SJSA1 (cell line): Measurements from ENCODE around the gene ITGBL1. TPM values are rescaled to one million over a fixed set of nuclear protein-coding genes. Genes with fewer than 3 reads are reported as not detected.

Source experiments
- DNase-seq, 2 experiments: peaks; one replicate each; pipeline ENCODE4 v3.0.0-alpha.2; 2015 to 2020; ENCODE audit warnings: low spot score in 2 of 2, low read depth in 1 of 2
- H3K27ac ChIP-seq: fragments of 250-450 bp; sonication (Bioruptor Pico); 2 replicates; pipeline ENCODE4 v1.5.1; 2020; ENCODE audit warnings: mild to moderate bottlenecking, moderate library complexity
- H3K27me3 ChIP-seq: fragments of 250-450 bp; sonication (Bioruptor Pico); replicated peaks from 2 replicates; pipeline ENCODE4 v1.5.1; 2020; ENCODE audit warnings: mild to moderate bottlenecking, moderate library complexity
- H3K36me3 ChIP-seq: fragments of 250-450 bp; sonication (Bioruptor Pico); 2 replicates; pipeline ENCODE4 v1.5.1; 2020; ENCODE audit warnings: mild to moderate bottlenecking
- H3K4me1 ChIP-seq: fragments of 250-450 bp; sonication (Bioruptor Pico); replicated peaks from 2 replicates; pipeline ENCODE4 v1.6.1; 2021; ENCODE audit warnings: mild to moderate bottlenecking
- H3K4me3 ChIP-seq: fragments of 250-450 bp; sonication (Bioruptor Pico); 2 replicates; pipeline ENCODE4 v1.5.1; 2020; ENCODE audit warnings: mild to moderate bottlenecking
- H3K9me3 ChIP-seq: fragments of 250-450 bp; sonication (Bioruptor Pico); replicated peaks from 2 replicates; pipeline ENCODE4 v1.5.1; 2020; ENCODE audit warnings: mild to moderate bottlenecking
- total RNA-seq: library from RNA; depleted of rRNA; stranded (reverse); fragments of >200 nt; shearing (Covaris generic); gene quantifications from 2 replicates; pipeline ENCODE4 v1.2.3, GENCODE V29; 2014

Gene ITGBL1
- total RNA-seq, 1 experiment from 2014 or later, result 63.3 TPM

GRCh38 chr13:101425623-101426022 lies 26.9 kb upstream of the ITGBL1 start:
- Histone ChIP-seq H3K36me3 (no peaks in the 10 kb centered on the region), H3K4me1 (no peaks in the 10 kb centered on the region), H3K4me3 (no peak overlapping the region), H3K27me3 (no peaks in the 10 kb centered on the region), H3K9me3 (no peaks in the 10 kb centered on the region), H3K27ac (no peak overlapping the region)
- DNase-seq, result no peak

GRCh38 chr13:101429733-101430132 lies 22.7 kb upstream of the ITGBL1 start:
- H3K27me3 ChIP-seq, result no peaks in the 10 kb centered on the region
- H3K9me3 ChIP-seq, result no peaks in the 10 kb centered on the region
- no peak overlapping the region for H3K27ac ChIP-seq
- H3K4me1 ChIP-seq, result no peaks in the 10 kb centered on the region
- H3K36me3 ChIP-seq, result no peaks in the 10 kb centered on the region
- DNase-seq, result no peak
- no peak overlapping the region for H3K4me3 ChIP-seq

- H3K9me3 ChIP-seq, result no peaks in the 10 kb centered on the region
- no peaks in the 10 kb centered on the region for H3K36me3 ChIP-seq
- H3K27ac ChIP-seq, result no peak overlapping the region
- no peaks in the 10 kb centered on the region for H3K27me3 ChIP-seq
- no peak for DNase-seq
- H3K4me1 ChIP-seq, result no peaks in the 10 kb centered on the region
- H3K4me3 ChIP-seq, result no peak overlapping the region
Measured at GRCh38 chr13:101433895-101434294, 18.6 kb upstream of the ITGBL1 start.

GRCh38 chr13:101434486-101434885 lies 18.0 kb upstream of the ITGBL1 start:
- no peak overlapping the region for H3K27ac ChIP-seq
- no peaks in the 10 kb centered on the region for H3K36me3 ChIP-seq
- DNase-seq, result no peak
- H3K4me3 ChIP-seq, result no peak overlapping the region
- H3K9me3 ChIP-seq, result no peaks in the 10 kb centered on the region
- H3K4me1 ChIP-seq, result no peaks in the 10 kb centered on the region
- H3K27me3 ChIP-seq, result no peaks in the 10 kb centered on the region

GRCh38 chr13:101447852-101448251 lies 4.6 kb upstream of the ITGBL1 start:
- no peaks in the 10 kb centered on the region for H3K9me3 ChIP-seq
- H3K36me3 ChIP-seq, result no peaks in the 10 kb centered on the region
- no peak for DNase-seq
- no peaks in the 10 kb centered on the region for H3K27me3 ChIP-seq
- H3K27ac ChIP-seq, result no peak overlapping the region
- H3K4me3 ChIP-seq, result no peak overlapping the region
- H3K4me1 ChIP-seq, result peaks cover 39% of the 10 kb centered on the region

GRCh38 chr13:101449790-101450748 lies 2.4 kb upstream of the ITGBL1 start:
- no peaks in the 10 kb centered on the region for H3K36me3 ChIP-seq
- H3K9me3 ChIP-seq, result no peaks in the 10 kb centered on the region
- peaks cover 53% of the 10 kb centered on the region for H3K4me1 ChIP-seq
- no peaks in the 10 kb centered on the region for H3K27me3 ChIP-seq
- H3K27ac ChIP-seq, result peak overlapping the region; percentile 99
- H3K4me3 ChIP-seq, result no peak overlapping the region
- peak in 1 of 2 experiments; percentile 79 for DNase-seq

- Histone ChIP-seq H3K4me1 (peaks cover 59% of the 10 kb centered on the region), H3K4me3 (no peak overlapping the region), H3K36me3 (no peaks in the 10 kb centered on the region), H3K27me3 (no peaks in the 10 kb centered on the region), H3K27ac (peak overlapping the region; percentile 99), H3K9me3 (no peaks in the 10 kb centered on the region)
- no peak for DNase-seq
Measured at GRCh38 chr13:101450749-101451130, 1.7 kb upstream of the ITGBL1 start.

GRCh38 chr13:101451641-101452040 lies 834 bp upstream of the ITGBL1 start:
- no peak overlapping the region for H3K4me3 ChIP-seq
- H3K27me3 ChIP-seq, result no peaks in the 10 kb centered on the region
- H3K36me3 ChIP-seq, result no peaks in the 10 kb centered on the region
- H3K9me3 ChIP-seq, result no peaks in the 10 kb centered on the region
- peaks cover 65% of the 10 kb centered on the region for H3K4me1 ChIP-seq
- peak overlapping the region; percentile 99 for H3K27ac ChIP-seq
- no peak for DNase-seq

GRCh38 chr13:101453784-101454201 lies 1.3 kb downstream of the ITGBL1 start:
- Histone ChIP-seq H3K36me3 (no peaks in the 10 kb centered on the region), H3K9me3 (no peaks in the 10 kb centered on the region), H3K27ac (peak overlapping the region; percentile 99), H3K27me3 (no peaks in the 10 kb centered on the region), H3K4me1 (peaks cover 72% of the 10 kb centered on the region), H3K4me3 (peak overlapping the region; percentile 44)
- DNase-seq, result peak; percentile 34 to 39

GRCh38 chr13:101454767-101455166 lies 2.3 kb downstream of the ITGBL1 start:
- no peaks in the 10 kb centered on the region for H3K9me3 ChIP-seq
- H3K4me1 ChIP-seq, result peaks cover 65% of the 10 kb centered on the region
- H3K4me3 ChIP-seq, result no peak overlapping the region
- H3K36me3 ChIP-seq, result no peaks in the 10 kb centered on the region
- peak overlapping the region; percentile 99 for H3K27ac ChIP-seq
- H3K27me3 ChIP-seq, result no peaks in the 10 kb centered on the region
- DNase-seq, result peak in 1 of 2 experiments; percentile 63

- Histone ChIP-seq H3K4me1 (peaks cover 54% of the 10 kb centered on the region), H3K4me3 (peak overlapping the region; percentile 5; the same call in 1 of the 2 replicates), H3K36me3 (peaks cover 4% of the 10 kb centered on the region; the same call in 1 of the 2 replicates), H3K27me3 (no peaks in the 10 kb centered on the region), H3K9me3 (no peaks in the 10 kb centered on the region), H3K27ac (peak overlapping the region; percentile 99)
- peak; percentile 61 to 90 for DNase-seq
Measured at GRCh38 chr13:101455863-101456262, 3.4 kb downstream of the ITGBL1 start.

GRCh38 chr13:101457176-101457575 lies 4.7 kb downstream of the ITGBL1 start:
- Histone ChIP-seq H3K27ac (peak overlapping the region; percentile 99), H3K9me3 (no peaks in the 10 kb centered on the region), H3K4me1 (peaks cover 41% of the 10 kb centered on the region), H3K36me3 (peaks cover 4% of the 10 kb centered on the region; the same call in 1 of the 2 replicates), H3K4me3 (no peak overlapping the region), H3K27me3 (no peaks in the 10 kb centered on the region)
- DNase-seq, result no peak

GRCh38 chr13:101465877-101466276 lies 13.4 kb downstream of the ITGBL1 start:
- Histone ChIP-seq H3K36me3 (no peaks in the 10 kb centered on the region), H3K27ac (no peak overlapping the region), H3K9me3 (no peaks in the 10 kb centered on the region), H3K27me3 (no peaks in the 10 kb centered on the region), H3K4me3 (no peak overlapping the region), H3K4me1 (peaks cover 8% of the 10 kb centered on the region)
- DNase-seq, result no peak

GRCh38 chr13:101467415-101467814 lies 14.9 kb downstream of the ITGBL1 start:
- Histone ChIP-seq H3K9me3 (no peaks in the 10 kb centered on the region), H3K4me1 (peaks cover 8% of the 10 kb centered on the region), H3K36me3 (no peaks in the 10 kb centered on the region), H3K27ac (no peak overlapping the region), H3K27me3 (no peaks in the 10 kb centered on the region), H3K4me3 (no peak overlapping the region)
- no peak for DNase-seq
